ENCODE data around the gene ZBTB48.

Gene ZBTB48

GRCh38 chr1:6602669-6603237 lies 23.0 kb downstream of the ZBTB48 start, which contains the start of gene KLHL21:
KLHL21 (minus strand) TSS chr1:6602869; CDS start chr1:6602817, 52 bp downstream.
- TF ChIP-seq GATA2 (IDR thresholded peaks at IDR 0.05; ENCODE audit: low read depth, low read length) (no peak), GATA3 (IDR thresholded peaks at IDR 0.05; ENCODE audit: low read depth, low read length) (no peak)

GRCh38 chr1:6603238-6603914 lies 23.6 kb downstream of the ZBTB48 start:
- TF ChIP-seq GATA3 (IDR thresholded peaks at IDR 0.05; ENCODE audit: low read depth, low read length) = no peak
- TF ChIP-seq GATA2 (IDR thresholded peaks at IDR 0.05; ENCODE audit: low read depth, low read length) = no peak

GRCh38 chr1:6603915-6604558 lies 24.2 kb downstream of the ZBTB48 start:
- TF ChIP-seq GATA2 (IDR thresholded peaks at IDR 0.05; ENCODE audit: low read depth, low read length) (no peak), GATA3 (IDR thresholded peaks at IDR 0.05; ENCODE audit: low read depth, low read length) (no peak)

GRCh38 chr1:6612641-6613360 lies 33.0 kb downstream of the ZBTB48 start:
- TF ChIP-seq GATA2 (IDR thresholded peaks at IDR 0.05; ENCODE audit: low read depth, low read length) (no peak), GATA3 (IDR thresholded peaks at IDR 0.05; ENCODE audit: low read depth, low read length) (no peak)

GRCh38 chr1:6613361-6614018 lies 33.7 kb downstream of the ZBTB48 start, which contains the start of gene PHF13:
PHF13 (plus strand) TSS chr1:6613731; CDS start chr1:6614067, 336 bp downstream.
- TF ChIP-seq GATA3 (IDR thresholded peaks at IDR 0.05; ENCODE audit: low read depth, low read length) = no peak
- TF ChIP-seq GATA2 (IDR thresholded peaks at IDR 0.05; ENCODE audit: low read depth, low read length) = no peak

- no peak for TF ChIP-seq GATA3 (IDR thresholded peaks at IDR 0.05; ENCODE audit: low read depth, low read length)
- no peak for TF ChIP-seq GATA2 (IDR thresholded peaks at IDR 0.05; ENCODE audit: low read depth, low read length)
Measured at GRCh38 chr1:6614019-6614928, 34.5 kb downstream of the ZBTB48 start.

GRCh38 chr1:6614929-6615785 lies 35.4 kb downstream of the ZBTB48 start:
- no peak for TF ChIP-seq GATA2 (IDR thresholded peaks at IDR 0.05; ENCODE audit: low read depth, low read length)
- TF ChIP-seq GATA3 (IDR thresholded peaks at IDR 0.05; ENCODE audit: low read depth, low read length) = no peak

GRCh38 chr1:6619045-6619444 lies 39.3 kb downstream of the ZBTB48 start:
- TF ChIP-seq GATA2 (IDR thresholded peaks at IDR 0.05; ENCODE audit: low read depth, low read length) (no peak), GATA3 (IDR thresholded peaks at IDR 0.05; ENCODE audit: low read depth, low read length) (no peak)

GRCh38 chr1:6621429-6622391 lies 41.9 kb downstream of the ZBTB48 start:
- TF ChIP-seq GATA2 (IDR thresholded peaks at IDR 0.05; ENCODE audit: low read depth, low read length) = no peak
- no peak for TF ChIP-seq GATA3 (IDR thresholded peaks at IDR 0.05; ENCODE audit: low read depth, low read length)

GRCh38 chr1:6622396-6623152 lies 42.8 kb downstream of the ZBTB48 start:
- TF ChIP-seq GATA2 (IDR thresholded peaks at IDR 0.05; ENCODE audit: low read depth, low read length) = no peak
- no peak for TF ChIP-seq GATA3 (IDR thresholded peaks at IDR 0.05; ENCODE audit: low read depth, low read length)

Data from SH-SY5Y (cell line).